OCI-LY7 (cell line): ENCODE measurements around the gene SPC24. TPM values are rescaled to one million over a fixed set of nuclear protein-coding genes. Genes with fewer than 3 reads are reported as not detected.

ENCODE experiments used
- BruUV-seq: library from RNA; stranded (reverse); fragments of 400-500 nt; replicated peaks from 2 replicates; lab custom pipeline; 2021; lab: Mats Ljungman, UMichigan
- CTCF ChIA-PET: fragments of 300-600 bp; sonication (Branson Sonifier 250); formaldehyde crosslinking; loops from one replicate; lab custom pipeline; 2022; ENCODE audit warnings: antibody characterized with exemption; ENCODE audit not compliant: unreplicated experiment; lab: Charles Lee
- POLR2A ChIA-PET: fragments of 300-600 bp; sonication (Branson Sonifier 250); formaldehyde crosslinking; loops from one replicate; lab custom pipeline; 2022; ENCODE audit warnings: antibody characterized with exemption; lab: Charles Lee
- DNase-seq: peaks from one replicate; pipeline ENCODE4 v3.0.0-alpha.2; 2015; ENCODE audit warnings: low spot score
- H2AFZ ChIP-seq: fragments of 200-600 bp; sonication (generic), shearing (Covaris generic); 2 replicates; pipeline ENCODE4 v1.6.1; 2014; ENCODE audit warnings: mild to moderate bottlenecking, antibody characterized with exemption, low read length, moderate library complexity
- H3K27ac ChIP-seq: fragments of 200-600 bp; sonication (generic); 2 replicates; pipeline ENCODE4 v1.5.1; 2014; ENCODE audit warnings: mixed run types, low read depth, mild to moderate bottlenecking, moderate library complexity, low read length, inconsistent platforms; ENCODE audit not compliant: poor library complexity, severe bottlenecking
- H3K36me3 ChIP-seq: fragments of 200-600 bp; sonication (generic); 2 replicates; pipeline ENCODE4 v1.6.1; 2014; ENCODE audit warnings: mild to moderate bottlenecking, antibody characterized with exemption, low read length, moderate library complexity, mixed read lengths; ENCODE audit not compliant: insufficient read depth
- H3K4me1 ChIP-seq: fragments of 200-600 bp; sonication (generic); 2 replicates; pipeline ENCODE4 v1.5.1; 2014; ENCODE audit warnings: mild to moderate bottlenecking, low read length; ENCODE audit not compliant: insufficient read depth, poor library complexity, severe bottlenecking
- H3K4me2 ChIP-seq: fragments of 200-600 bp; sonication (generic); 2 replicates; pipeline ENCODE4 v1.6.1; 2014; ENCODE audit warnings: mild to moderate bottlenecking, low read length
- H3K4me3 ChIP-seq: fragments of 200-600 bp; sonication (generic); 2 replicates; pipeline ENCODE4 v1.5.1; 2014; ENCODE audit warnings: mild to moderate bottlenecking, low read depth, low read length; ENCODE audit not compliant: poor library complexity, severe bottlenecking
- H3K79me2 ChIP-seq: fragments of 200-600 bp; sonication (generic); 2 replicates; pipeline ENCODE4 v1.6.1; 2016; ENCODE audit warnings: low read depth, mild to moderate bottlenecking, low read length, moderate library complexity, mixed read lengths; ENCODE audit not compliant: insufficient read depth
- H3K9me2 ChIP-seq: fragments of 200-600 bp; sonication (generic); 2 replicates; pipeline ENCODE4 v1.6.1; 2016; ENCODE audit warnings: mild to moderate bottlenecking, low read length, mixed read lengths; ENCODE audit not compliant: insufficient read depth
- H3K9me3 ChIP-seq: fragments of 200-600 bp; sonication (generic); 2 replicates; pipeline ENCODE4 v1.6.1; 2014; ENCODE audit warnings: mild to moderate bottlenecking, mixed run types, low read length, mixed read lengths
- H4K20me1 ChIP-seq: fragments of 200-600 bp; sonication (generic); 2 replicates; pipeline ENCODE4 v1.6.1; 2014; ENCODE audit warnings: mild to moderate bottlenecking, antibody characterized with exemption, low read length, moderate library complexity, mixed read lengths; ENCODE audit not compliant: insufficient read depth
- EZH2phosphoT487 ChIP-seq: fragments of 200-600 bp; sonication (generic); IDR thresholded peaks from 2 replicates; pipeline ENCODE4 v1.6.1; 2018; ENCODE audit warnings: low read depth, borderline replicate concordance, mild to moderate bottlenecking, mixed run types, antibody characterized with exemption, low read length, moderate library complexity, mixed read lengths
- intact Hi-C: fragments of 100-400 bp; cut with micrococcal nuclease; formaldehyde crosslinking; loops from one replicate; pipeline ENCODE4 v1.10.0; 2022; ENCODE audit not compliant: unreplicated experiment
- total RNA-seq, 2 experiments: library from RNA; depleted of rRNA in 1 of 2; stranded (reverse); fragments of >200 nt in 1 of 2; shearing (Covaris generic) in 1 of 2; gene quantifications; 2 replicates each; pipeline ENCODE4 v1.2.3, GENCODE V29; 2014 to 2022
- TF ChIP-seq, protein P1 (sequence below): fragments of 200-600 bp; sonication (generic); conservative IDR thresholded peaks from 2 replicates; pipeline ENCODE4 v1.5.1; 2014; ENCODE audit warnings: mild to moderate bottlenecking, antibody characterized with exemption, low read length, moderate library complexity, mixed read lengths

The SPC24 gene
- total RNA-seq, 2 experiments from 2014 or later = 133 to 184 TPM

DNA sequence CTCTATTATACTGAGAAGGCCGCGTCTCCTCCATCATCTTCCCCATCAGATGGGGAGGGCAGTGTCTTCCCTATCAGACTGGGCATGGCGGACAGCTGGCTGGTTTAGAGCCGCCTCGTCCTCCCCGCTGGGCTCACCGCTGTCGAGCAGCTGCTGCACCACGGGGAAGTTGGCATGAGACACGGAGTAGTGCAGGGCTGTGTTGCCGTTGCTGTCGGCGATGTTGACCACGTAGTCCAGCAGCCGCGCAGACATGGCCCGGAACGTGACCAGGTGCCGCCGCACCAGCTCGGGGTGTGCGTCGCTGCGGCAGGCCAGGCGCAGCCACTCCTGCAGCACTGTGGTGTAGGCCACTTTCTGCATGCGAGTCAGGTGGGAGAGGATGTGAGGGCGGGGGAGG, 18.8 kb upstream of the SPC24 start:
- H3K9me3 ChIP-seq = no peaks in the 10 kb centered on the region
- peaks cover 7% of the 10 kb centered on the region for H3K4me1 ChIP-seq
- no peak overlapping the region for H3K27ac ChIP-seq
- no peak overlapping the region for H3K4me2 ChIP-seq
- H3K36me3 ChIP-seq = peaks cover 88% of the 10 kb centered on the region
- H3K9me2 ChIP-seq = no peaks in the 10 kb centered on the region
- POLR2A ChIA-PET = no interaction called here
- TF ChIP-seq EZH2phosphoT487 = no peak
- TF ChIP-seq, protein P1, sequence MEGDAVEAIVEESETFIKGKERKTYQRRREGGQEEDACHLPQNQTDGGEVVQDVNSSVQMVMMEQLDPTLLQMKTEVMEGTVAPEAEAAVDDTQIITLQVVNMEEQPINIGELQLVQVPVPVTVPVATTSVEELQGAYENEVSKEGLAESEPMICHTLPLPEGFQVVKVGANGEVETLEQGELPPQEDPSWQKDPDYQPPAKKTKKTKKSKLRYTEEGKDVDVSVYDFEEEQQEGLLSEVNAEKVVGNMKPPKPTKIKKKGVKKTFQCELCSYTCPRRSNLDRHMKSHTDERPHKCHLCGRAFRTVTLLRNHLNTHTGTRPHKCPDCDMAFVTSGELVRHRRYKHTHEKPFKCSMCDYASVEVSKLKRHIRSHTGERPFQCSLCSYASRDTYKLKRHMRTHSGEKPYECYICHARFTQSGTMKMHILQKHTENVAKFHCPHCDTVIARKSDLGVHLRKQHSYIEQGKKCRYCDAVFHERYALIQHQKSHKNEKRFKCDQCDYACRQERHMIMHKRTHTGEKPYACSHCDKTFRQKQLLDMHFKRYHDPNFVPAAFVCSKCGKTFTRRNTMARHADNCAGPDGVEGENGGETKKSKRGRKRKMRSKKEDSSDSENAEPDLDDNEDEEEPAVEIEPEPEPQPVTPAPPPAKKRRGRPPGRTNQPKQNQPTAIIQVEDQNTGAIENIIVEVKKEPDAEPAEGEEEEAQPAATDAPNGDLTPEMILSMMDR = no peak
- BruUV-seq = no TSS peak
- no peak overlapping the region for H2AFZ ChIP-seq
- H3K79me2 ChIP-seq = peaks cover 5% of the 10 kb centered on the region; the same call in 1 of the 2 replicates
- no peaks in the 10 kb centered on the region for H4K20me1 ChIP-seq
- intact Hi-C loops = no loop called here
- CTCF ChIA-PET = no interaction called here
- no peak overlapping the region for H3K4me3 ChIP-seq
- no peak for DNase-seq

DNA sequence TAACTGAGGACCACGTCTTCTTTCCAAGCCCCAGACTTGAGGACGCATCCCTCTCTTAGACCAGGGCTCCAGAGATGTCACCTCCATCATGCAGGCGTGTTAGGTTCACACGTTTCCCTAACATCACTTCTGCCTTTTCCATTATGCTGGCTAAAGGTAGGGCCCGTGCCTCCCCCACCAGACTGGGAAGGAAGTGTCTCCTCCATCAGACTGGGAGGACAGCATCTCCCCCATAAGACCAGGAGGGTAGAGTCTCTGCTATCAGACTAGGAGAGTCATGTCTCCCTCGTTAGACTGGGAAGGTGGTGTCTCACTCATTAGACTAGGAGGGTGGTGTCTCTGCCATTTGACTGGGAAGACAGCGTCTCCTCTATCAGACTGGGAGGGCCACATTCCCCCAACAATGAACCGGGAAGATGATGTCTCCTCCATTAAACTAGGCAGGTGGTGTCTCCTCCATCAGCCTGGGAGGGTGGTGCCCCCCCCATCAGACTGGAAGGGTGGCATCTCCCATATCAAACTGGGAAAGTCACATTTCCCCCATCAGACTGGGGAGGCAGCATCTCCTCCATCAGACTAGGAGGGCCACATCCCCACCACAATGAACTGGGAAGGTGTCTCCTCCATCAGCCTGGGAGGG, 18.1 kb upstream of the SPC24 start:
- H3K36me3 ChIP-seq = peaks cover 90% of the 10 kb centered on the region
- no peak overlapping the region for H3K27ac ChIP-seq
- ChIA-PET CTCF (no interaction called here), POLR2A (no interaction called here)
- no peaks in the 10 kb centered on the region for H3K9me3 ChIP-seq
- intact Hi-C loops = no loop called here
- BruUV-seq = no TSS peak
- no peak overlapping the region for H3K4me2 ChIP-seq
- H3K4me3 ChIP-seq = no peak overlapping the region
- H4K20me1 ChIP-seq = no peaks in the 10 kb centered on the region
- peaks cover under 1% of the 10 kb centered on the region for H3K4me1 ChIP-seq
- H3K9me2 ChIP-seq = no peaks in the 10 kb centered on the region
- H2AFZ ChIP-seq = no peak overlapping the region
- TF ChIP-seq, protein P1 = no peak
- no peak for DNase-seq
- H3K79me2 ChIP-seq = peaks cover 1% of the 10 kb centered on the region; the same call in 1 of the 2 replicates

DNA sequence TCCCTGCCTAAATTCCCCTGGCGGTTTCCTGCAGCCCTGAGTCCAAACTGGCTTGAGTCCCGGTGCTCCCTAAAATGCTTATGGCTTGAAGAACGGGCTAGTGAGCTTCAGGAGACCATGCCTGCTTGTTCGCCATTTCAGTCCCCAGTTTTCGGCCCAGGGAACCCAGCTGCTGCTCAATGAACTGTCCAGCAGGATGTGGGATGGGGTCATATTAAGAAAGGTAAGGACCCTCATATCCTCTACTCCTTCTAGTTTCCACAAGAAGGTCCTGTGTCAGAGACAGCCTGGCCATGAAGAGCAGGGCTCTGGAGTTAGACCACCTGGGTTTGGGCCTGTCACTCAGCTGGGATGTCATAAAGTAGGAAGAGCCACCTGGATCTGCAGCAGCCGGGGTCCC, 17.0 kb upstream of the SPC24 start:
- ChIA-PET POLR2A (no interaction called here), CTCF (no interaction called here)

More for the DNA sequence above, 17.0 kb upstream of the SPC24 start:
- intact Hi-C loops = no loop called here
- no peaks in the 10 kb centered on the region for H3K79me2 ChIP-seq
- H3K27ac ChIP-seq = no peak overlapping the region
- TF ChIP-seq, protein P1 = no peak
- TF ChIP-seq EZH2phosphoT487 = no peak
- no peak for DNase-seq
- no peak overlapping the region for H3K4me3 ChIP-seq
- peaks cover 90% of the 10 kb centered on the region for H3K36me3 ChIP-seq
- H2AFZ ChIP-seq = no peak overlapping the region
- no peak overlapping the region for H3K4me2 ChIP-seq
- no peaks in the 10 kb centered on the region for H3K4me1 ChIP-seq
- no peaks in the 10 kb centered on the region for H3K9me3 ChIP-seq
- no peaks in the 10 kb centered on the region for H4K20me1 ChIP-seq
- H3K9me2 ChIP-seq = no peaks in the 10 kb centered on the region
- BruUV-seq = no TSS peak
